Small intestine (tissue), 7 donors: Measurements from ENCODE around the gene CPXM2. TPM values are rescaled to one million over a fixed set of nuclear protein-coding genes. Genes with fewer than 3 reads are reported as not detected.

ENCODE experiments used
- DNase-seq, 2 donors: peaks; one replicate each; pipeline versions ENCODE4 v3.0.0 to v3.0.0-alpha.2; 2013
- FAIRE-seq: peaks from 2 replicates; lab custom pipeline; 2012; peaks lifted over from hg19 to GRCh38; lab: Jason Lieb, UNC
- H3K27ac ChIP-seq, 3 donors: one replicate each; pipeline ENCODE4 v1.5.1; 2013; ENCODE audit warnings: low read length in 2 of 3, mild to moderate bottlenecking in 2 of 3, control low read depth in 1 of 3, inconsistent platforms in 1 of 3, low read depth in 1 of 3, moderate library complexity in 1 of 3
- H3K27me3 ChIP-seq, 3 donors: one replicate each; pipeline ENCODE4 v1.6.1; 2013; ENCODE audit warnings: low read length in 3 of 3, inconsistent platforms in 1 of 3; ENCODE audit not compliant: control insufficient read depth in 3 of 3, insufficient read depth in 3 of 3
- H3K36me3 ChIP-seq, 3 donors: one replicate each; pipeline ENCODE4 v1.6.1; 2013; ENCODE audit warnings: low read length in 3 of 3, inconsistent platforms in 1 of 3, low read depth in 1 of 3, mild to moderate bottlenecking in 1 of 3, moderate library complexity in 1 of 3; ENCODE audit not compliant: control insufficient read depth in 3 of 3, insufficient read depth in 2 of 3
- H3K4me1 ChIP-seq, 3 donors: one replicate each; pipeline ENCODE4 v1.6.1; 2013; ENCODE audit warnings: low read length in 2 of 3, inconsistent platforms in 1 of 3, low read depth in 1 of 3, mild to moderate bottlenecking in 1 of 3, moderate library complexity in 1 of 3; ENCODE audit not compliant: control insufficient read depth in 3 of 3, insufficient read depth in 2 of 3
- H3K4me3 ChIP-seq, 3 donors: one replicate each; pipeline ENCODE4 v1.5.1; 2013; ENCODE audit warnings: low read length in 3 of 3, control low read depth in 1 of 3, inconsistent platforms in 1 of 3, low read depth in 1 of 3, mild to moderate bottlenecking in 1 of 3, moderate library complexity in 1 of 3
- H3K9me3 ChIP-seq, 2 donors: one replicate each; pipeline ENCODE4 v1.6.1; 2013; ENCODE audit warnings: low read depth in 1 of 2, low read length in 1 of 2; ENCODE audit not compliant: control insufficient read depth in 2 of 2, insufficient read depth in 1 of 2
- WGBS, 3 donors: extraction: QIAGEN DNeasy Blood & Tissue Kit; methylation state at CpG; one replicate each; pipeline ENCODE4 v1.1.7; 2013; 5-methylcytosine and 5-hydroxymethylcytosine counted together
- polyA plus RNA-seq, 4 donors: library from polyadenylated mRNA; stranded (reverse) in 3 of 4; unstranded in 1 of 4; fragments of 200-250 nt in 3 of 4; fragments of 120-200 nt in 1 of 4; gene quantifications; one replicate each; pipeline versions ENCODE4 v1.2.1 to v1.2.3, GENCODE V29; 2013
- donor health status: healthy with polysubstance abuse.
- donor health status: control.
- donor health status: control.
- donor health status: Bipolar disorder and iron deficiency.
- donor health status: healthy.

Gene CPXM2
- polyA plus RNA-seq, 4 donors: 0.89 to 55.7 (median 3.6) TPM

DNA sequence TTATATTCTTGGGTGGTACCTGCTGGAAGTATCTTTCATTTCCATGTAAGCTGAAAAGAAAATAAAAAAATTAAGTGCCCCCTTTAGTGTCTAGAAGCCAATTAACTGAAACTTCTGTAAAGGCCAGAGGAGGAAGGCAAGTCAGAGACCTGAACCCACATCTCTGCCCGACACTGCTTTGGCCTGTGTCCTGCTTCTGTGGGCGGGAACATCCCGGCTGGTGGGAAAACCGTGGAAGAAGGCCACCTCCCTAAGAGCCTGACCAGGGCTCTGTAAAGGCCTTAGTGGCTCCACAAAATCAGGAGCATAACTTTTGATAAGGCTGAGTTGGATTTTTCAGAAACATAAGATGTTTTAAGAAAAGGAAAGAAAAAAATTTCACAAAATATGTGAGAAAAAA, 9.4 kb downstream of the CPXM2 start:
- Histone ChIP-seq H3K4me1 (peaks cover 0 to 28% (median 0%) of the 10 kb centered on the region in 3 donors), H3K9me3 (peaks cover 0 to 3% of the 10 kb centered on the region in 2 donors), H3K36me3 (peaks cover 0 to 22% (median 0%) of the 10 kb centered on the region in 3 donors), H3K27me3 (no peaks in the 10 kb centered on the region), H3K27ac (no peak overlapping the region), H3K4me3 (no peak overlapping the region)
- FAIRE-seq (no peak), DNase-seq (no peak)
- 69 to 81% (median 72%) methylated on average over 4 of the region's 4 CpGs for WGBS, 3 donors

DNA sequence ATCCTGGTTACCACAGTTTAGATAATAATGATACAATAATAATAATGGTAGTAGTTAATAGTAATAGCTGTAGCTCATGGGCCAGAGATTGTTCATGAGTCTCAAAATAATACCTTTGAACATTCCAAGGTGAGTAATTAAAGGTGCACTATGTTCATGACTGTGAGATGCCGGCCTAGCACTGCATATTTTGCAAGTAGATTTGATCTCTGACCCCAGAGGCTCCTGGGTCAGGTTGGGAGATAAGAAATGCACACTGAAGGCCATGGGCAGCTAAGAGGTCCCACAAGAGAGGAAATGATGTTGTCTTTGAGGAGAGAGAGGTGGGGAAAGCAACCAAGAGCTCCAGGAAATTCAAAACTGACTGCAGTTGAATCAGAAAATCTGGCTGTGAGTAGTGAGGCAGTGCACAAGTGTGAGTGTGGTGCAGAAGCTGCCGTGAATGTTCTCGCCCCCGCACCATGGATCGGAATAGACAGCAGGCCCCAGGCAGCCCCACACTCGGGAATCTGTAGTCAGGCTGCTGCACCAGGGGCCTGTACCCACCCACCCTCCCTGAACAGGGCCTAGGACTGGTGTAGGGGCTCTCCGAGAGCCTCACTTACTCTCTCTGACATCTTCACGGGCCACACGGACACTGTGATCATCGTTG, 11.9 kb downstream of the CPXM2 start:
- FAIRE-seq (no peak), DNase-seq (peak; percentile 47 to 66)
- 69 to 75% (median 74%) methylated on average over 10 of the region's 10 CpGs for WGBS, 3 donors
- Histone ChIP-seq H3K9me3 (peaks cover 0 to 4% of the 10 kb centered on the region in 2 donors), H3K4me3 (no peak overlapping the region), H3K4me1 (peaks cover 0 to 19% (median 0%) of the 10 kb centered on the region in 3 donors), H3K36me3 (peaks cover 0 to 26% (median 0%) of the 10 kb centered on the region in 3 donors), H3K27ac (peak overlapping the region in 1 of 3 donors; percentile 45), H3K27me3 (no peaks in the 10 kb centered on the region)

DNA sequence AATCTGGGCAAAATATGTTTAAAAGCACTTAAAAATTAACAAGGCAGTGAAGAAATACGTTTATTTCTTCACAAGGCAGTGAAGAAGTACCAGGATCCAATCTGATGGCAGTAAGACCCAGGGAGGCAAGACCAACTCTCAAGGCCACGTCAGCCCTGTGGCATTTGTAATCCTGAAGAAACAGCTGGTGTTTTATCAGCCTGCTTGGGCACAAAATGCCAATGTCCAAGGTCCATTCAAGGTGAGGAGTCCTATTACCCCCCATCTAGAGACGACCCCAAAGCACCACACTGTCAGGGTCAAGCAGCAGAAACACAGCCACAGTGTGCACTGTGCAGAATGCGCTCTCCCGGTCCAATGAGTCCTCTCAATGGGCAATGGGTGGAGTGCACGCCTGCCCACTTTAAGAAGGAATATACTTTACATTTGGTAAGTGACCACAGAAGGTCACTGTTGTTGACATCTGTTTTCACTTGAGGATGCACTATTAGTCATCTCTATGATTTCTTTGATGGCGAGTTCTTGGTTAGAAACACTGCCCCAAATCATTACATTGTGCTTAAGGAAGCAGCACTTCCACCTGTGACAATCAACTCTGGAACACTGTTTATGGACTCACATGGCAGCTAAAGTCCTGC, 12.8 kb downstream of the CPXM2 start:
- Histone ChIP-seq H3K36me3 (peaks cover 0 to 30% (median 0%) of the 10 kb centered on the region in 3 donors), H3K4me1 (peaks cover 0 to 17% (median 0%) of the 10 kb centered on the region in 3 donors), H3K27ac (peak overlapping the region in 1 of 3 donors; percentile 45), H3K4me3 (no peak overlapping the region), H3K27me3 (no peaks in the 10 kb centered on the region), H3K9me3 (peaks cover 0 to 6% of the 10 kb centered on the region in 2 donors)
- DNase-seq (peak; percentile 56 to 57), FAIRE-seq (no peak)
- WGBS, 3 donors: 56 to 66% (median 62%) methylated on average over 7 of the region's 7 CpGs

DNA sequence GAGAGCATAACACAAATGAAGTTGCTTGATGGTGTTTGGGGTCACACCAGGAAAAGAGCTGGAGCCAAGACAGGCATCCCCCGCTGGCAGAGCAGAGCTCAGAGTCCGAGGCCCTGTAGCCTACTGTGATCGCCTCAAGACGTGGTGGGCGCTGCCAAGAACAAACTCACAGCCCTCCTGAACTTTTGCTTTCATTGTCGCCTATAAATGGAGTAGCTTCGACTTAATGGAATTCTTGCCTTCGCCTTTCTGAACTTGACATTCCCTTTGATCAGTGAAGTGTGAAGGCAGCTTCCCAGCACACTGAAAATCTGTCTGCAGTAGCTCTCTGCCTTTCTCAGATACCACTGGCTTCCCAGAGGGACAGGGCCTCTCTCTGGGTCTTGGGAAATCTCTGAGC, 21.3 kb downstream of the CPXM2 start:
- 83 to 92% (median 84%) methylated on average over 8 of the region's 8 CpGs for WGBS, 3 donors
- H3K9me3 ChIP-seq: peaks cover 0 to 3% of the 10 kb centered on the region in 2 donors
- peaks cover 0 to 8% (median 0%) of the 10 kb centered on the region in 3 donors for H3K36me3 ChIP-seq
- peaks cover 0 to 29% (median 0%) of the 10 kb centered on the region in 3 donors for H3K4me1 ChIP-seq
- no peak for DNase-seq
- no peaks in the 10 kb centered on the region for H3K27me3 ChIP-seq
- no peak for FAIRE-seq
- no peak overlapping the region for H3K4me3 ChIP-seq
- H3K27ac ChIP-seq: no peak overlapping the region

DNA sequence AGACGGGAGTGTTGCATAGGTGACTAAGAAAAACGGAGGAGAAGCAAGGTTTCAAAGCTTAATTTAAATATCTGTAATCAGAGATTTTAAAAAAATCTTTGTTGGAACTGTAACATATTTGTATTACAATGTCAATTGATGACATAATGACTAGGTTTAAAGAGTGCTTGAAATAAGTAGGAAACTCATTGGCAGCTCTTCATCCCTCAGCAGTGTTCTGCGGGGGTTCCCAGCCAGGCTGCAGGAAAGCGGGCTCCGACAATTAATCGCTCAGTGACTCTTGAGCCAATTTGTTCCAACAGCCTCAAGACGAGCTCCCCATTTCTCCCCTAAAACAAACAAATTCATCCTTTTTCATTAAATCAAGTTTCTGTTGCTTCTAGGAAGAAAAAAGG, 22.6 kb downstream of the CPXM2 start:
- FAIRE-seq (no peak), DNase-seq (no peak)
- no peaks in the 10 kb centered on the region for H3K9me3 ChIP-seq
- peak overlapping the region in 1 of 3 donors; percentile 97 for H3K27ac ChIP-seq
- peaks cover 0 to 7% (median 0%) of the 10 kb centered on the region in 3 donors for H3K36me3 ChIP-seq
- 68 to 74% (median 71%) methylated on average over 7 of the region's 7 CpGs for WGBS, 3 donors
- H3K4me3 ChIP-seq: no peak overlapping the region
- peaks cover 0 to 29% (median 0%) of the 10 kb centered on the region in 3 donors for H3K4me1 ChIP-seq
- no peaks in the 10 kb centered on the region for H3K27me3 ChIP-seq

DNA sequence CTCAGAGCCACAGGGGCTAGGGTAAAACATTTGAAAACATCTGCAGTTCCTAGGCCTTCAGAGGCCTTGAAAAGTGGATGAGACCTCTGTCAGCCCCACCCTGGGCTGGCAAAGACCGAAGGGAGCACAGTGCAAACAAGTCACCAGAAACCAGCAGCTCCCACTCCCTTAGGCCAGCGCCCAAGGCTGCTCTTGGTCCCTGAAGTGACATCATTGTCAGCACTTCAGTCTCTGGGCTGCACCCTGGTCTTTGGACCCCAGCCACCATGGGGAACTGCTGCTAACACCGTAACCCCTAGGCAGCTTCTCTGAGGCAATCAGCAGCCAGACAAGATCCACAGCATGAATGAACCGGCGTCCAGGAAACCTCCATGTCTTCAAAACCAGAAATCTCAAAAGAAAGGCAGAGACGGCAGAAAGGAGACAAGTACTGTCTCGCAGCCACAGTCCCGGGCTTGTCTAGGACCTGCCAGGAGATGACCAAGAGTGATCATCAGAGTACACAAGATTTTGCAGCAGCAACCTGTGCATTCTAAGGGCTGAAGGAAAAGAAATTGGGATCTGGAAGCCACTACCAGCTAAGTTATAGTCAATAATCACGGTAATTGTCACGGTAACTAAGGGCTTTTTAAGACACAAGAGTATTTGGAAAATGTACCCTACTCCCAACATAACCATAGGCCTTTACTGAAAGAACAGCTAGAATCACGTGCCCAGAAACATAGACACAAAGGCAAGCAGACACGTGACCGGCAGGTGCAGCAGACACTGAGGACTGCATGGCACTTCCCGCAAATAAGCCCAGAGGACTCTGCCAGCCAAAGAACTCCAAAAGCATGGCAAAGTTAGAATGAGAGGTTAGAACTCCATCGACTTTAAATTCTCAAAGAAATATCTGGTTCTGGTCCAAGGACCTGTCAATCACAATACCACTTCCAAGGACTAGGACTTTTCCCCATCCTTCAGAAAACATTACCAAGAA, 23.3 kb downstream of the CPXM2 start:
- no peak for FAIRE-seq
- WGBS, 3 donors: 17 to 67% (median 38%) methylated on average over 15 of the region's 15 CpGs
- Histone ChIP-seq H3K4me1 (peaks cover 0 to 29% (median 0%) of the 10 kb centered on the region in 3 donors), H3K36me3 (peaks cover 0 to 11% (median 0%) of the 10 kb centered on the region in 3 donors), H3K9me3 (no peaks in the 10 kb centered on the region), H3K4me3 (no peak overlapping the region), H3K27me3 (no peaks in the 10 kb centered on the region), H3K27ac (peak overlapping the region in 1 of 3 donors; percentile 97)
- DNase-seq: peak; percentile 92 to 94

DNA sequence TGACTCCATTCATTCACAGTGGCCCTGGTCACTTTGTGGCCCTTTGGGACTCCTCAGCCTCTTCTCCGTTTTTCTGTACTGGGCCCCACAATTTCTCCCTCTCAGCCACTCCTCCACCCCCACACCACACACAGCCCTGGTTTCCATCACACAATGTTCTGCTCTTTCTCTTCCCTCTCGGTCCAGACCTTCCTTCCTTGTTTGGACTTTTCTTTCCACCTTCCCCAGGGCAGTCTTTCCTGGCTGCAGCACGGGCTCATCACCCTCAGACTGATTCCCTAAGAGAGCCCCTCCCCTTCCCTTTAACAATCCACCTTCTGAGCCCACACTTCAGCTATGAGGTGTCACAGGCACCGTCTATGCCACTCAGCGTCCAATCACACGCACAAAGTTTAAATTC, 25.7 kb downstream of the CPXM2 start:
- H3K36me3 ChIP-seq: peaks cover 0 to 32% (median 0%) of the 10 kb centered on the region in 3 donors
- H3K9me3 ChIP-seq: no peaks in the 10 kb centered on the region
- H3K4me3 ChIP-seq: no peak overlapping the region
- no peak for DNase-seq
- peak overlapping the region in 2 of 3 donors; percentile 65 to 97 for H3K27ac ChIP-seq
- peaks cover 0 to 29% (median under 1%) of the 10 kb centered on the region in 3 donors for H3K4me1 ChIP-seq
- H3K27me3 ChIP-seq: no peaks in the 10 kb centered on the region
- WGBS, 3 donors: 64 to 80% (median 65%) methylated on average over 6 of the region's 6 CpGs
- no peak for FAIRE-seq

DNA sequence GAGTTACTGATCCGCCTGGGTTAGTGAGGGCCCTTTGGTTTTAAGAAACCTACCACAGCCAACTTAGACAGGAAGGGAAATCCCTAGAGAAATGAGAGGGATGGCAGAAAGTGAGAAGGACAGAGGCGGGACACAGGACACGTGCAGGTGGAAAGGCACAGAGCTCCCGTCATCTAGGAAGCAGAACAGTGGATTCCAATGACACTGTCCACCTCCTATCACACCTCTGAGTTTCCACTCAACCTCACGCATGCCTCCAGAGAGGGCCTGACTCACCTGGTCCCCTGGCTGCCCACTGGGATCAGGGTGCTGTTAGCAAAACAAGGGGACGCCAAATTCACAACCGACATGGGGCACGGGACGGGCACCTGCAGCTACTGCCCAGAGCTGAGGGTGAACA, 26.3 kb downstream of the CPXM2 start:
- H3K27ac ChIP-seq: peak overlapping the region in 2 of 3 donors; percentile 65 to 97
- no peaks in the 10 kb centered on the region for H3K27me3 ChIP-seq
- peaks cover 0 to 37% (median 0%) of the 10 kb centered on the region in 3 donors for H3K36me3 ChIP-seq
- H3K4me1 ChIP-seq: peaks cover 0 to 33% (median 2%) of the 10 kb centered on the region in 3 donors
- DNase-seq: no peak
- H3K9me3 ChIP-seq: no peaks in the 10 kb centered on the region
- FAIRE-seq: no peak
- WGBS, 3 donors: 86 to 90% (median 87%) methylated on average over 9 of the region's 9 CpGs
- no peak overlapping the region for H3K4me3 ChIP-seq
